Smooth muscle cell (in vitro differentiated cells): Measurements from ENCODE around the gene TTC12. TPM values are rescaled to one million over a fixed set of nuclear protein-coding genes. Genes with fewer than 3 reads are reported as not detected.

Experiments
- DNase-seq: peaks from one replicate; lab custom pipeline; 2025; ENCODE audit not compliant: unreplicated experiment; lab: John Stamatoyannopoulos, UW
- H2AFZ ChIP-seq: fragments of 200-600 bp; sonication (generic); 2 replicates; pipeline ENCODE4 v1.6.0; 2016; ENCODE audit warnings: antibody characterized with exemption, low read depth, mild to moderate bottlenecking
- H3F3A ChIP-seq: fragments of 200-600 bp; sonication (generic); 2 replicates; pipeline ENCODE4 v1.6.0; 2017; ENCODE audit warnings: antibody characterized with exemption, low read depth
- H3K27ac ChIP-seq: fragments of 200-600 bp; sonication (generic); 2 replicates; pipeline ENCODE4 v1.5.1; 2016; ENCODE audit warnings: low read depth, mild to moderate bottlenecking
- H3K27me3 ChIP-seq: fragments of 200-600 bp; sonication (generic); 2 replicates; pipeline ENCODE4 v1.6.1; 2016; ENCODE audit warnings: low read depth, mild to moderate bottlenecking
- H3K36me3 ChIP-seq: fragments of 200-600 bp; sonication (generic); 2 replicates; pipeline ENCODE4 v1.5.1; 2016; ENCODE audit warnings: low read depth
- H3K4me1 ChIP-seq: fragments of 200-600 bp; sonication (generic); 2 replicates; pipeline ENCODE4 v1.5.1; 2016; ENCODE audit warnings: low read depth
- H3K4me2 ChIP-seq: fragments of 200-600 bp; sonication (generic); 2 replicates; pipeline ENCODE4 v1.6.0; 2016; ENCODE audit warnings: mild to moderate bottlenecking
- H3K4me3 ChIP-seq: fragments of 200-600 bp; sonication (generic); 2 replicates; pipeline ENCODE4 v1.5.1; 2016; ENCODE audit warnings: mild to moderate bottlenecking
- H3K79me2 ChIP-seq: fragments of 200-600 bp; sonication (generic); 2 replicates; pipeline ENCODE4 v1.6.0; 2016; ENCODE audit warnings: low read depth, mild to moderate bottlenecking
- H3K9ac ChIP-seq: fragments of 200-600 bp; sonication (generic); 2 replicates; pipeline ENCODE4 v1.6.0; 2016; ENCODE audit warnings: low read depth
- H3K9me3 ChIP-seq: fragments of 200-600 bp; sonication (generic); replicated peaks from 2 replicates; pipeline ENCODE4 v1.5.1; 2016; ENCODE audit warnings: low read depth
- H4K20me1 ChIP-seq: fragments of 200-600 bp; sonication (generic); 2 replicates; pipeline ENCODE4 v1.6.0; 2016; ENCODE audit warnings: low read depth
- WGBS: methylation state at CpG from one replicate; pipeline ENCODE4 v1.1.7; 2016; ENCODE audit warnings: low lambda C conversion rate; 5-methylcytosine and 5-hydroxymethylcytosine counted together
- polyA plus RNA-seq: library from polyadenylated mRNA; unstranded; fragments of >200 nt; fragmentation: Nextera tagmentation; extraction: Ambion mirVana; gene quantifications from 2 replicates; pipeline ENCODE4 v1.2.1, GENCODE V29; 2016
- total RNA-seq: library from RNA; depleted of rRNA; stranded (reverse); fragments of >200 nt; gene quantifications from 2 replicates; pipeline ENCODE4 v1.2.3, GENCODE V29; 2014
- TF ChIP-seq, protein P1 (sequence below): fragments of 200-600 bp; sonication (generic); IDR thresholded peaks from 2 replicates; pipeline ENCODE4 v1.5.1; 2017; ENCODE audit warnings: borderline replicate concordance, mild to moderate bottlenecking, antibody characterized with exemption; ENCODE audit not compliant: insufficient read depth, poor library complexity, severe bottlenecking

Gene TTC12
- total and polyA plus RNA-seq, 2 experiments from 2014 or later: 5.8 to 8.8 TPM

DNA sequence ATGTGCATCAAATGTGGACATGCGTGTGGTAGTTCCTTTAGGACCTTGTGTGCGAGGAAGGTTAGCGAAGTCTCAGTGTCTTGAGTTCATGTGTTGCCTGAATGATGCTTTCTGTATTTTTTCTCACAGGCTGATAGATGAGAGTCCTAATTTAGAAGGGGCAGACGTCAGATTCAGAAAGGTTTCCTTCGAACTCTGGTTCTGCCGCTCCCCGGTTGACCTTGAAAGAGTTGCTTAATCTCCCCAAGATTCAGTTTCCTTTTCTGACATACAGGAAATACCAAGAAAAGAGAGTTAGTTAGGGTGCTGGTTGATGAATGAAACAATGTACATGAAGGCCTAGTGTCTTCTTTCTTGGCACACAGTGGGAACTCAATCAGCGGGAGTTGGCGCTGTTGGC, 35.9 kb upstream of the TTC12 start:
- 94% methylated on average over 9 of the region's 9 CpGs for WGBS
- Histone ChIP-seq H4K20me1 (no peaks in the 10 kb centered on the region), H3K27me3 (no peaks in the 10 kb centered on the region), H3K36me3 (no peaks in the 10 kb centered on the region), H3F3A (no peaks in the 10 kb centered on the region), H3K27ac (no peak overlapping the region), H3K79me2 (no peaks in the 10 kb centered on the region), H3K4me1 (no peaks in the 10 kb centered on the region), H3K9ac (no peak overlapping the region), H3K4me3 (no peak overlapping the region), H3K9me3 (no peaks in the 10 kb centered on the region), H3K4me2 (no peak overlapping the region), H2AFZ (no peak overlapping the region)
- TF ChIP-seq, protein P1, sequence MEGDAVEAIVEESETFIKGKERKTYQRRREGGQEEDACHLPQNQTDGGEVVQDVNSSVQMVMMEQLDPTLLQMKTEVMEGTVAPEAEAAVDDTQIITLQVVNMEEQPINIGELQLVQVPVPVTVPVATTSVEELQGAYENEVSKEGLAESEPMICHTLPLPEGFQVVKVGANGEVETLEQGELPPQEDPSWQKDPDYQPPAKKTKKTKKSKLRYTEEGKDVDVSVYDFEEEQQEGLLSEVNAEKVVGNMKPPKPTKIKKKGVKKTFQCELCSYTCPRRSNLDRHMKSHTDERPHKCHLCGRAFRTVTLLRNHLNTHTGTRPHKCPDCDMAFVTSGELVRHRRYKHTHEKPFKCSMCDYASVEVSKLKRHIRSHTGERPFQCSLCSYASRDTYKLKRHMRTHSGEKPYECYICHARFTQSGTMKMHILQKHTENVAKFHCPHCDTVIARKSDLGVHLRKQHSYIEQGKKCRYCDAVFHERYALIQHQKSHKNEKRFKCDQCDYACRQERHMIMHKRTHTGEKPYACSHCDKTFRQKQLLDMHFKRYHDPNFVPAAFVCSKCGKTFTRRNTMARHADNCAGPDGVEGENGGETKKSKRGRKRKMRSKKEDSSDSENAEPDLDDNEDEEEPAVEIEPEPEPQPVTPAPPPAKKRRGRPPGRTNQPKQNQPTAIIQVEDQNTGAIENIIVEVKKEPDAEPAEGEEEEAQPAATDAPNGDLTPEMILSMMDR: no peak
- DNase-seq: no peak

DNA sequence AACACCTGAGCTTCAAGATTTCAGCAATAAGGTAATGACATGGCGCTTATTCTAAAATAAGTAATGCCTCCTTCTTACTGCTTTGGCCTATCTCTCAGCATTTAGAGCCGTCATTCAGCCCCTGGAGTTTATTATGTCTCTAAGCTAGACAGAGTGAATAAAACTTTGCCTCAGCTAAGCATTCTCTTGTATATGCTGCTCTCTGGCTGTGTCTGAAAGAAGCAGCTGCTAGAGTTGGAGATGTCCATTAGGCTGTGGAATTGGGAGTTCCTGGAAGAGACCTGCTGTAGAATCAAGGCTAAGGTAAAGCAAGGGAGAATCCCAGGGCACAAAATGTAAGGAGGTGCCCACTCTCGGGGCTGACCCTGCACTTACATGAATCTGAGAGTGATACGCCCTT, 35.5 kb upstream of the TTC12 start:
- H3K27ac ChIP-seq: no peak overlapping the region
- H3K27me3 ChIP-seq: no peaks in the 10 kb centered on the region
- H3K9ac ChIP-seq: no peak overlapping the region
- no peaks in the 10 kb centered on the region for H3K9me3 ChIP-seq
- H2AFZ ChIP-seq: no peak overlapping the region
- DNase-seq: no peak
- TF ChIP-seq, protein P1: peak; percentile 12
- H3K79me2 ChIP-seq: no peaks in the 10 kb centered on the region
- no peaks in the 10 kb centered on the region for H3F3A ChIP-seq
- H3K36me3 ChIP-seq: no peaks in the 10 kb centered on the region
- no peak overlapping the region for H3K4me3 ChIP-seq
- H3K4me2 ChIP-seq: no peak overlapping the region
- no peaks in the 10 kb centered on the region for H3K4me1 ChIP-seq
- WGBS: 82% methylated on average over 4 of the region's 4 CpGs
- no peaks in the 10 kb centered on the region for H4K20me1 ChIP-seq

DNA sequence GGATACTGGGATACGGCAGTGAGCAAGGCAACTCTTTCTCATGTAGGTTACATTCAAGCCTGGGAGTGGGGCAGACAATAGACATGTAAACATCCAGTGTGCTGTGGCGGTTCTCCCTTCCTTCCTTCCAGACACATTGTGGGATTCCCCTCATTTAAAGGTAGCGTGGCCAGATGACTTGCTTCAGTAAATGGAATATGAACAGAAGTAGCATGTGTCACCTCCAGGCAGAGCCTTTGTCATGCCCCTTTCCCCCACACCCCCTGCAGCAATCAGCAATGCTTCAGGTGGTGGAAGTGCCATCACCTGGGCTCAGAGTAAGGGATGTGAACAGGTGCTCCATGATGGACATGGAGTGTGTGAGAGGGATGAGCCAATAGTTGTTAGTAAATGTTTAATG, 34.8 kb upstream of the TTC12 start:
- Histone ChIP-seq H2AFZ (no peak overlapping the region), H3K27ac (no peak overlapping the region), H3K4me3 (no peak overlapping the region), H3F3A (no peaks in the 10 kb centered on the region), H3K36me3 (no peaks in the 10 kb centered on the region), H3K27me3 (no peaks in the 10 kb centered on the region), H3K4me2 (no peak overlapping the region), H3K9ac (no peak overlapping the region), H3K4me1 (no peaks in the 10 kb centered on the region), H4K20me1 (no peaks in the 10 kb centered on the region), H3K79me2 (no peaks in the 10 kb centered on the region), H3K9me3 (no peaks in the 10 kb centered on the region)
- TF ChIP-seq, protein P1: no peak
- 92% methylated on average over 3 of the region's 3 CpGs for WGBS
- no peak for DNase-seq

DNA sequence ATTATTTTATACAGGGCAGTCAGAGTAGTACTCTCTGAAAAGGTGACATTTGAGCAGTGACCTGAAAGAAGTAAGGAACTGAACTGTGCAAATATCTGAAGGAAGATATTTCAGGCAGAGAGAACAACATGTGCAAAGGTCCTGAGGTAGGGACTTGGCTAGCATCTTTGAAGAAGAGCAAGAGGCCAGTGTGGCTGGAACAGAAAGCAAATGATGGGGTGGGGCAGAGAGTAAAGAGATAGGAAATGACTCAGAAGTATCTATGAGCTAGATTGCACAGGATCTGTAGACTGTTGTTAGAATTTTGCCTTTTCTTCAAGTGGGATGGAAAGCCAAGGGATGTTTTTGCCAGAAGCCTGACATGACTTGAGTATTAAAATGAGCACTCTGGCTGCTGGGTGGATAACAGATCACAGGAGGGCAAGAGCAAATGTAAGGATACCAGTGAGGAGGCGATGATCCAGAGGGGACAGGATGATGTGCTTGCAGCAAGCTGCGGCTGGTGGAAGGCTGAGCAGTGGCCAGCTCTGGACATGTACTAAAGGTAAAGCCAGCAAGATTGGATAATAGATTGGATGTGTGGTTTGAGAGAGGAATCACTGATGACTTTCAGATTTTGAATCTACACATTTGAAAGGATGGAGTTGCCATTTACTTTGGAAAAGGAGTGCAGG, 33.2 kb upstream of the TTC12 start:
- 93% methylated on average over 2 of the region's 2 CpGs for WGBS

More for the DNA sequence above, 33.2 kb upstream of the TTC12 start:
- Histone ChIP-seq H2AFZ (no peak overlapping the region), H3K4me3 (no peak overlapping the region), H3F3A (no peaks in the 10 kb centered on the region), H3K9ac (no peak overlapping the region), H3K27ac (no peak overlapping the region), H3K36me3 (no peaks in the 10 kb centered on the region), H3K79me2 (no peaks in the 10 kb centered on the region), H3K9me3 (no peaks in the 10 kb centered on the region), H3K27me3 (no peaks in the 10 kb centered on the region), H3K4me2 (no peak overlapping the region), H3K4me1 (no peaks in the 10 kb centered on the region), H4K20me1 (no peaks in the 10 kb centered on the region)
- TF ChIP-seq, protein P1: no peak
- DNase-seq: no peak
